ENCODE data around the gene SOCS7. TPM values are rescaled to one million over a fixed set of nuclear protein-coding genes. Genes with fewer than 3 reads are reported as not detected.

The SOCS7 gene
- total RNA-seq, 1 donor from 2014 or later, result 14.7 TPM

DNA sequence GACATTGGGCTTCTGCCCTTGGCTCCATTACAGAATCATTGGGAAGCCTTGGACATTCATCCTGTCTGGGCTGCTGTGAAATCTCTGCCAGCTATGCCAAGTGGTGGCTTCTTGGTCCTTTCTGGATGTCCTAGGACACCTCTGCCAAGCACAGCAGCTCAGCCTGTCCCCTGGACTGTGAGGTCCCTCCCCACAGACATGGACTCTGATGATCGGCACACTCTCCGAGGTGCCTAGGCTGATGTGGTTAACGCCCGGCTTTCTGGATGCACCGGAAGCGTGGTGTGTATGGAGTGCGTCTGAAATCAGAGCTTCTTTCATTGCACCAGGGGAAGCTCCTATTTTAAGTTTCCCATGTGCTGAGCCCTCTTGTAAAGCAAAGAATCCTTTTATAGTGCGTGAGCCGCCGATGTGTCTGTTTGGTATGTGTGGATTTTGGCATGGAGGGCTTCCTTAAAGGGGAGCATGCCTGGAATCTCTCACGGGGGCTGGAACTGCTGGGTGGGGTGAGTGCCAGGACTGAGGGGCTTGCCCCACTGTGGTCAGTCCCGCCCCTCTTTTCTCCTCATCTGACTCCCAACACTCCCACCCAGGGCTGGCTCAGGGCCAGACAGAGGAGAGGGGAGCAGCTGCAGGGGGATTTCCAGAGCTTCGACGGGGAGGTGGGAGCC is 69.7 kb downstream of the SOCS7 start:
- Histone ChIP-seq H3K27ac (peak overlapping the region; percentile 58), H3K36me3 (no peaks in the 10 kb centered on the region), H3K9me3 (no peaks in the 10 kb centered on the region), H3K4me1 (peaks cover 49% of the 10 kb centered on the region), H3K4me3 (peak overlapping the region in 1 of 2 donors; percentile 19), H3K27me3 (peaks cover 4% of the 10 kb centered on the region)
- TF ChIP-seq, protein P1, sequence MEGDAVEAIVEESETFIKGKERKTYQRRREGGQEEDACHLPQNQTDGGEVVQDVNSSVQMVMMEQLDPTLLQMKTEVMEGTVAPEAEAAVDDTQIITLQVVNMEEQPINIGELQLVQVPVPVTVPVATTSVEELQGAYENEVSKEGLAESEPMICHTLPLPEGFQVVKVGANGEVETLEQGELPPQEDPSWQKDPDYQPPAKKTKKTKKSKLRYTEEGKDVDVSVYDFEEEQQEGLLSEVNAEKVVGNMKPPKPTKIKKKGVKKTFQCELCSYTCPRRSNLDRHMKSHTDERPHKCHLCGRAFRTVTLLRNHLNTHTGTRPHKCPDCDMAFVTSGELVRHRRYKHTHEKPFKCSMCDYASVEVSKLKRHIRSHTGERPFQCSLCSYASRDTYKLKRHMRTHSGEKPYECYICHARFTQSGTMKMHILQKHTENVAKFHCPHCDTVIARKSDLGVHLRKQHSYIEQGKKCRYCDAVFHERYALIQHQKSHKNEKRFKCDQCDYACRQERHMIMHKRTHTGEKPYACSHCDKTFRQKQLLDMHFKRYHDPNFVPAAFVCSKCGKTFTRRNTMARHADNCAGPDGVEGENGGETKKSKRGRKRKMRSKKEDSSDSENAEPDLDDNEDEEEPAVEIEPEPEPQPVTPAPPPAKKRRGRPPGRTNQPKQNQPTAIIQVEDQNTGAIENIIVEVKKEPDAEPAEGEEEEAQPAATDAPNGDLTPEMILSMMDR (IDR thresholded peaks at IDR 0.05), result no peak
- TF ChIP-seq POLR2AphosphoS5 (IDR thresholded peaks at IDR 0.05; ENCODE audit: insufficient read depth in 1 of 2, low read depth in 1 of 2), result no peak
- no peak for TF ChIP-seq POLR2A (IDR thresholded peaks at IDR 0.05)
- intact Hi-C loops (cut with DNase I), result loop anchor here (10.0 kb wide), 1 partner anchor 63 kb away; no protein-coding TSS in a partner anchor
- no peak for DNase-seq (ENCODE audit: extremely low spot score in 2 of 2)

DNA sequence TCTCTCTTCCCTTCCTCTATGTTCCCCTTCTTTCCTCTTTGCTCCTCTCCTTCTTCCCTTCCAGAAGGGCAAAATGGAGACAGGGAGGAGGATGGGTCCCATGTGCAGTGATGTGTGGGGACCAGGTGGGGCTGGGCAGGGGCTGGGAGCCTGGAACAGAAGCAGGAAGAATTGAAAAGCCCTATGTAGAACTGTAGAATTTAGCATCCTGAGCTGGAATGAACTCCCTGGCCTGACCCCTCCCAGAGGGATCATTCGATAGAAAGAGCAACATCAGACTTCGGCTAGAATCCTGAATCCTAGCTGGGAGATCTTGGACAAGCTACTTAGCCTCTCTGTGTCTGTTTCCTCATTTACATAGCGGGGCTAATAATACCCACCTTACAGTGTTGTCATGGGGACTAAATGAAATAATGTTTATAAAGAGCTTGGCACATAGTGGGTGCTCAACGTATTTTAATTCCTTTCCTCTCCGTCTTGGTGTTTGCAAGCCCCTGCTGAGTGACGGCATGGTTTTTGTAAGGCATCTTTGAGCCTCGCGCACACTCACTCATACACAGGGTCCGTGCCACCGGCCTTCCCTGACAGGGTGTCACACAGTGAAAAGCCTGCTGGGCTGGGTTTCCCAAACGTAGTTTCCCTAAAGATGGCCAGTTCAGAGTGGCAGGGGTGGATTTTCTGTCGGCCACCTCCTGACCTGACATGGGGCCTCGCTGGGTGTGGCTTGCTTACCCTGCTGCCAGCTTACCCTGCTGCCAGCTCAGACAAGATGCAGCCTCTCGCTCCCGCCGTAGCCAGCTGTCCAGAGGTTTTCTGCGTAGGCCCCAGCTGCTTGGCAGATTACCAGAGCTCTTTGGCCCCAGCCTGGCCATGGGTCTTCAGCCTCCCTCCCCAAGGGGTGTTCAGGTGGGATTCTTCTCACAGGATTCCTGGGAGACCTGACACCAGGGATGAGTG is 70.5 kb downstream of the SOCS7 start:
- Histone ChIP-seq H3K27ac (peak overlapping the region; percentile 58), H3K4me1 (peaks cover 58% of the 10 kb centered on the region), H3K36me3 (no peaks in the 10 kb centered on the region), H3K27me3 (peaks cover 4% of the 10 kb centered on the region), H3K4me3 (no peak overlapping the region), H3K9me3 (no peaks in the 10 kb centered on the region)
- intact Hi-C loops (cut with DNase I), result loop anchor here (10.0 kb wide), 1 partner anchor 63 kb away; no protein-coding TSS in a partner anchor
- no peak for DNase-seq (ENCODE audit: extremely low spot score in 2 of 2)
- TF ChIP-seq, protein P1 (IDR thresholded peaks at IDR 0.05), result no peak
- TF ChIP-seq POLR2A (IDR thresholded peaks at IDR 0.05) (no peak), POLR2AphosphoS5 (IDR thresholded peaks at IDR 0.05; ENCODE audit: insufficient read depth in 1 of 2, low read depth in 1 of 2) (no peak)

DNA sequence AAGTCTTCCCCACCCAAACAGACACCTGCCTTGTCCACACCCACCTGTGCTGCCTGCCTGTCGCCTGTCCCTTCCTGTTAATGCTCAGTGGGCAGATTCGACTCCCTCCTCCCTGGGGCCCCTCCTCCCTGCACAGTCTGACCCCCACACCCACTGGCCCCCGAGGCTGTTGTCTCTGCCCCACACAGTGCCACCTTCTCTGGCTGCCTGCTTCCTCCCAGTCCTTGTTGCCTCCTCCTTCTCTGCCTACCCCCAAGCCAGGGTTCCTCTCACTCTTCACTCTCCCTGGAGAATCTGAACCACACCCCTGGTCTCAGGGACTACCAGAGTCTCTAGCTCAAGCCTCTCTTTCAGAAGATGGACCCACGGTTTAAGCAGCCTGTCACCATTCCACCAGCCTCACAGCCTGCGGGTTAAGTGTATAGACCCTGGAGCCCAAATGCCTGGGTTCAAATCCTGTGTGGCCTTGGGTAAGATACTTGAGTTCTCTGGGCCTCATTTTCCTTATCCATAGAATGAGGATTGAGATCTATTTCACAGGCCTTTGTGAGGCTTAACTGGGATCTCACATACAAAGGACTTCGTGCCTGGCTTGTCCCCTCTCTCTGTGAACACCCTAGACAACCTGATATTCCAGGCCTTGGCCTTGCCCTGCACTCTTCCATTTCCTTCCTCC is 72.8 kb downstream of the SOCS7 start:
- no peaks in the 10 kb centered on the region for H3K27me3 ChIP-seq
- H3K9me3 ChIP-seq, result no peaks in the 10 kb centered on the region
- intact Hi-C loops (cut with DNase I), result loop anchor here (10.0 kb wide), 1 partner anchor 60 kb away; no protein-coding TSS in a partner anchor
- peaks cover 63% of the 10 kb centered on the region for H3K4me1 ChIP-seq
- no peaks in the 10 kb centered on the region for H3K36me3 ChIP-seq
- peak overlapping the region; percentile 92 for H3K27ac ChIP-seq
- TF ChIP-seq, protein P1 (IDR thresholded peaks at IDR 0.05), result no peak
- no peak for TF ChIP-seq POLR2AphosphoS5 (IDR thresholded peaks at IDR 0.05; ENCODE audit: insufficient read depth in 1 of 2, low read depth in 1 of 2)
- TF ChIP-seq POLR2A (IDR thresholded peaks at IDR 0.05), result no peak
- H3K4me3 ChIP-seq, result no peak overlapping the region
- DNase-seq (ENCODE audit: extremely low spot score in 2 of 2), result no peak

DNA sequence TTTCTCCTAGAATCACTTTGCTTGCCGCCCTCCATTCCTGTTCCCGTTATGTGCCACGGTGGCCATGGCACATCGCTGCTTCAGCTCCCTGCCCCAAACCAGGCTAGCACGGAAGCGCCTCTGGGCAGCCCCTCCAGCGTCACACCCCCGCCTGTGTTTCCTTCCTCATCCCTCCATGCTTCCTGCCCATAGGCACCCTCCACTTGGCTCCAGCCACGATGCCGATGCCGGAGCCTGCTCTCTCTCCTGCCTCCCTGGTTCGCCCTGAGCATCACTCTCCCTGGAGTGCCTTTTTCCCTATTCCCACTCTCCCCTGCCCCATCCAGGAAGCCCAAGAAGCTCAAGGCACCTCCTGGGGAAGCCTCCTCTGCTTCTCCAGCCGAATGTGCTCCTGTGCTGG is 73.4 kb downstream of the SOCS7 start:
- Histone ChIP-seq H3K27me3 (no peaks in the 10 kb centered on the region), H3K36me3 (no peaks in the 10 kb centered on the region), H3K4me3 (no peak overlapping the region), H3K4me1 (peaks cover 66% of the 10 kb centered on the region), H3K27ac (peak overlapping the region; percentile 92), H3K9me3 (no peaks in the 10 kb centered on the region)
- no peak for DNase-seq (ENCODE audit: extremely low spot score in 2 of 2)
- intact Hi-C loops (cut with DNase I), result loop anchor here (10.0 kb wide), 1 partner anchor 60 kb away; no protein-coding TSS in a partner anchor
- TF ChIP-seq, protein P1 (IDR thresholded peaks at IDR 0.05), result no peak
- TF ChIP-seq POLR2A (IDR thresholded peaks at IDR 0.05) (no peak), POLR2AphosphoS5 (IDR thresholded peaks at IDR 0.05; ENCODE audit: insufficient read depth in 1 of 2, low read depth in 1 of 2) (no peak)
